Naive thymus-derived CD4-positive, alpha-beta T cell (primary cell): Measurements from ENCODE around the gene POLR3K. TPM values are rescaled to one million over a fixed set of nuclear protein-coding genes. Genes with fewer than 3 reads are reported as not detected.

ENCODE experiments used
- ATAC-seq: fragments of 150-1000 bp; cut with Tn5 transposase; 2 replicates; pipeline ENCODE4 v1.10.0; 2021; ENCODE audit warnings: mild to moderate bottlenecking, moderate library complexity
- CTCF ChIA-PET: fragments of 350-600 bp; sonication (Branson Sonifier 250); formaldehyde crosslinking; loops from one replicate; lab custom pipeline; 2021; ENCODE audit warnings: antibody characterized with exemption; lab: Charles Lee
- POLR2A ChIA-PET: fragments of 350-600 bp; sonication (Branson Sonifier 250); formaldehyde crosslinking; loops from one replicate; lab custom pipeline; 2021; ENCODE audit warnings: antibody characterized with exemption, inconsistent platforms; lab: Charles Lee
- DNase-seq, 9 donors: peaks; one replicate each; pipeline versions ENCODE4 v3.0.0 to v3.0.0-alpha.2; 2020 to 2022; ENCODE audit warnings: mixed read lengths in 1 of 9
- H3K27ac ChIP-seq: one replicate; pipeline ENCODE4 v1.7.0; 2013; ENCODE audit warnings: mild to moderate bottlenecking, low read depth, low read length, moderate library complexity
- H3K27me3 ChIP-seq, 2 donors: one replicate each; pipeline ENCODE4 v1.7.0; 2013; ENCODE audit warnings: low read length in 2 of 2, mild to moderate bottlenecking in 2 of 2, moderate library complexity in 2 of 2; ENCODE audit not compliant: control insufficient read depth in 2 of 2, insufficient read depth in 2 of 2
- H3K36me3 ChIP-seq, 3 experiments: 1 replicate in 2 of 3; 2 replicates in 1 of 3; pipeline ENCODE4 v1.7.0; 2013; ENCODE audit warnings: low read length in 3 of 3, mild to moderate bottlenecking in 3 of 3, moderate library complexity in 1 of 3; ENCODE audit not compliant: insufficient read depth in 3 of 3, control insufficient read depth in 2 of 3
- H3K4me1 ChIP-seq, 2 donors: one replicate each; pipeline ENCODE4 v1.7.0; 2013; ENCODE audit warnings: low read length in 2 of 2, mild to moderate bottlenecking in 2 of 2, moderate library complexity in 1 of 2; ENCODE audit not compliant: control insufficient read depth in 2 of 2, insufficient read depth in 2 of 2
- H3K4me3 ChIP-seq: 2 replicates; pipeline ENCODE4 v1.7.0; 2013; ENCODE audit warnings: mild to moderate bottlenecking, low read length
- H3K9me3 ChIP-seq, 3 experiments: 1 replicate in 2 of 3; 2 replicates in 1 of 3; pipeline ENCODE4 v1.7.0; 2013; ENCODE audit warnings: low read length in 3 of 3; ENCODE audit not compliant: control insufficient read depth in 2 of 3
- H3K27ac Mint-ChIP-seq, 9 donors: one replicate each; pipeline ENCODE4 v1.8.0; 2020 to 2022; ENCODE audit warnings: mixed read lengths in 9 of 9, mild to moderate bottlenecking in 8 of 9, moderate library complexity in 5 of 9, inconsistent platforms in 2 of 9
- H3K27me3 Mint-ChIP-seq, 5 donors: one replicate each; pipeline ENCODE4 v1.8.0; 2021 to 2022; ENCODE audit warnings: mixed read lengths in 5 of 5, mild to moderate bottlenecking in 1 of 5
- H3K36me3 Mint-ChIP-seq, 5 donors: one replicate each; pipeline ENCODE4 v1.8.0; 2020 to 2022; ENCODE audit warnings: mixed read lengths in 5 of 5, mild to moderate bottlenecking in 3 of 5, inconsistent platforms in 1 of 5
- H3K4me1 Mint-ChIP-seq, 7 donors: one replicate each; pipeline ENCODE4 v1.8.0; 2020 to 2022; ENCODE audit warnings: mixed read lengths in 7 of 7, mild to moderate bottlenecking in 3 of 7, inconsistent platforms in 1 of 7
- H3K4me3 Mint-ChIP-seq, 10 donors: one replicate each; pipeline ENCODE4 v1.8.0; 2020 to 2022; ENCODE audit warnings: mild to moderate bottlenecking in 10 of 10, mixed read lengths in 10 of 10, moderate library complexity in 6 of 10, inconsistent platforms in 2 of 10
- H3K9me3 Mint-ChIP-seq, 11 donors: one replicate each; pipeline ENCODE4 v1.8.0; 2020 to 2022; ENCODE audit warnings: mixed read lengths in 11 of 11, mild to moderate bottlenecking in 4 of 11, inconsistent platforms in 1 of 11, moderate library complexity in 1 of 11
- intact Hi-C, 2 donors: fragments of 100-400 bp; cut with micrococcal nuclease; formaldehyde crosslinking; loops; one replicate each; pipeline ENCODE4 v1.15.1; 2023
- polyA plus RNA-seq, 2 donors: library from polyadenylated mRNA; unstranded; fragments of 300-500 nt; fragmentation: Illumina TruSeq; gene quantifications; one replicate each; pipeline ENCODE4 v1.2.3, GENCODE V29; 2021
- total RNA-seq, 6 experiments: library from RNA in 5 of 6; stranded (reverse) in 5 of 6; gene quantifications; 1 replicate in 5 of 6; 2 replicates in 1 of 6; pipeline ENCODE4 v1.2.3 and lab custom pipeline; 2021 to 2026

POLR3K gene
- total and polyA plus RNA-seq, 7 experiments from 2014 or later, result 8.5 to 45.4 (median 19.0) TPM

DNA sequence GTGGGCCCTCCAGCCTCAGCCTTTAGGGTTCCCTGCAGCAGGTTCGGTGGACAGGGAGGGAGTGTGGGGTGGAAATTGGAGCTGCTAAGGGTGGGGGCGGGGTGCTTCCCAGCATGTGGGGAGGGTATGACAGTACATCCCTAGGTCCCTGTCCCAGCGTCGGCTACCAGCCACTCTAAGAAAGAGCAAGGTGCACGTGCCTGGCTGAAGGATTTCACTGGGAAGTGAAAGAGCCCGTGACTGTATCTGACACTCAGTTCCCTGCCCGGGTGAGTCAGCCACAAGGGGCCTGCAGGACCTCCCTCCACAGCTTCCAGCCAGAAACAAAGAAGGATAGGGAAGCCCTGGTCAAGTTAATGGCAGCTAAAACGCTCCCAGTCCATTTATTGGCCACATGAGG is 4.3 kb upstream of the POLR3K start:
- Mint-ChIP-seq H3K4me3 (no peak overlapping the region), H3K9me3 (no peaks in the 10 kb centered on the region), H3K27ac (no peak overlapping the region), H3K36me3 (peaks cover 0 to 4% (median 0%) of the 10 kb centered on the region in 5 donors), H3K4me1 (peaks cover 5 to 22% (median 14%) of the 10 kb centered on the region in 7 donors), H3K27me3 (no peaks in the 10 kb centered on the region)
- H3K27me3 ChIP-seq, result no peaks in the 10 kb centered on the region
- ChIA-PET POLR2A (no interaction called here), CTCF (no interaction called here)
- H3K4me1 ChIP-seq, result peaks cover 0 to 4% of the 10 kb centered on the region in 2 donors
- ATAC-seq (no peak), DNase-seq (no peak)
- H3K36me3 ChIP-seq, result peaks cover 0 to 16% (median 0%) of the 10 kb centered on the region in 3 experiments
- H3K4me3 ChIP-seq, result no peak overlapping the region
- no peak overlapping the region for H3K27ac ChIP-seq
- intact Hi-C loops, result no loop called here
- H3K9me3 ChIP-seq, result no peaks in the 10 kb centered on the region

- ATAC-seq (no peak), DNase-seq (no peak)
- Mint-ChIP-seq H3K36me3 (peaks cover 0 to 5% (median 2%) of the 10 kb centered on the region in 5 donors), H3K27ac (peak overlapping the region in 1 of 9 donors; percentile 3), H3K4me1 (peaks cover 8 to 31% (median 23%) of the 10 kb centered on the region in 7 donors), H3K27me3 (no peaks in the 10 kb centered on the region), H3K9me3 (no peaks in the 10 kb centered on the region), H3K4me3 (peak overlapping the region in 5 of 10 donors; percentile 40 to 82 (median 42))
- H3K4me1 ChIP-seq, result peaks cover 2 to 11% of the 10 kb centered on the region in 2 donors
- H3K4me3 ChIP-seq, result no peak overlapping the region
- no peaks in the 10 kb centered on the region for H3K27me3 ChIP-seq
- H3K27ac ChIP-seq, result no peak overlapping the region
- H3K36me3 ChIP-seq, result peaks cover 0 to 16% (median 0%) of the 10 kb centered on the region in 3 experiments
- ChIA-PET POLR2A (no interaction called here), CTCF (interaction anchor here (1.1 to 1.5 kb wide), 2 partner anchors 9 to 40 kb away, joined by 3 read pairs; no protein-coding TSS in a partner anchor)
- no peaks in the 10 kb centered on the region for H3K9me3 ChIP-seq
- intact Hi-C loops, result no loop called here
Measured at GRCh38 chr16:56231-56927, 3.0 kb upstream of the POLR3K start.

- no peaks in the 10 kb centered on the region for H3K9me3 Mint-ChIP-seq
- H3K9me3 ChIP-seq, result no peaks in the 10 kb centered on the region
- intact Hi-C loops, result no loop called here
- H3K36me3 ChIP-seq, result peaks cover 0 to 22% (median 2%) of the 10 kb centered on the region in 3 experiments
- H3K27me3 Mint-ChIP-seq, result no peaks in the 10 kb centered on the region
- H3K4me3 ChIP-seq, result no peak overlapping the region
- peak overlapping the region in 1 of 9 donors; percentile 3 for H3K27ac Mint-ChIP-seq
- ChIA-PET POLR2A (no interaction called here), CTCF (interaction anchor here (1.5 kb wide), 1 partner anchor 41 kb away, joined by 3 read pairs; no protein-coding TSS in a partner anchor)
- no peak for DNase-seq
- no peaks in the 10 kb centered on the region for H3K27me3 ChIP-seq
- ATAC-seq, result no peak
- H3K4me3 Mint-ChIP-seq, result peak overlapping the region in 7 of 10 donors; percentile 40 to 100 (median 45)
- H3K36me3 Mint-ChIP-seq, result peaks cover 0 to 11% (median 5%) of the 10 kb centered on the region in 5 donors
- peaks cover 9 to 11% of the 10 kb centered on the region in 2 donors for H3K4me1 ChIP-seq
- no peak overlapping the region for H3K27ac ChIP-seq
- peaks cover 15 to 38% (median 31%) of the 10 kb centered on the region in 7 donors for H3K4me1 Mint-ChIP-seq
Measured at GRCh38 chr16:55571-56136, 2.2 kb upstream of the POLR3K start.

DNA sequence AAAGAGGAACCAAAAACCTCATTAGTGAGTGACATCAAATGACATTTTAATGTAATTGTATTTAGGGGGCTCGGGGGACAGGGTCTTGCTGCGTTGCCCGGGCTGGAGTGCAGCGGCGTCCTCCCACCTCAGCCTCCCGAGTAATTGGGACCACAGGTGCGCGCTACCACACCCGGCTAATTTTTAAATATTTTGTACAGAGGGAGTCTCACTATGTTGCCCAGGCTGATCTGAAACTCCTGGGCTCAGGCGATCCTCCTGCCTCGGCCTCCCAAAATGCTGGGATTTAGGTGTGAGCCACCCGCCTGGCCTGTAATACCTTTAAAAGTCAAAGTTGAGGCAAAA is 801 bp upstream of the POLR3K start:
- peak overlapping the region; percentile 73 for H3K27ac ChIP-seq

GRCh38 chr16:50769-51591 is 2.4 kb downstream of the POLR3K start:
- Mint-ChIP-seq H3K36me3 (peaks cover 0 to 24% (median 12%) of the 10 kb centered on the region in 5 donors), H3K27ac (peak overlapping the region in 6 of 9 donors; percentile 14 to 46 (median 32)), H3K4me3 (peak overlapping the region; percentile 36 to 100 (median 66)), H3K4me1 (peaks cover 23 to 48% (median 36%) of the 10 kb centered on the region in 7 donors), H3K9me3 (no peaks in the 10 kb centered on the region), H3K27me3 (no peaks in the 10 kb centered on the region)
- ChIA-PET CTCF (no interaction called here), POLR2A (interaction anchor here (1.4 kb wide), 1 partner anchor 9 kb away, joined by 3 read pairs; no protein-coding TSS in a partner anchor)
- intact Hi-C loops, result no loop called here
- H3K36me3 ChIP-seq, result peaks cover 0 to 29% (median 5%) of the 10 kb centered on the region in 3 experiments
- H3K4me1 ChIP-seq, result peaks cover 9 to 11% of the 10 kb centered on the region in 2 donors
- no peaks in the 10 kb centered on the region for H3K9me3 ChIP-seq
- no peak for ATAC-seq
- no peak for DNase-seq
- H3K27me3 ChIP-seq, result no peaks in the 10 kb centered on the region
- H3K27ac ChIP-seq, result no peak overlapping the region
- no peak overlapping the region for H3K4me3 ChIP-seq

More for the DNA sequence above, 801 bp upstream of the POLR3K start:
- H3K4me3 ChIP-seq, result peak overlapping the region; percentile 96
- peak overlapping the region in 7 of 9 donors; percentile 43 to 93 (median 66) for H3K27ac Mint-ChIP-seq
- H3K4me1 ChIP-seq, result peaks cover 9 to 11% of the 10 kb centered on the region in 2 donors
- ChIA-PET POLR2A (interaction anchor here (0.6 to 1.1 kb wide), 2 partner anchors 43 to 830 kb away, joined by 3 read pairs; no protein-coding TSS in a partner anchor), CTCF (interaction anchor here (0.6 kb wide), 1 partner anchor 46 kb away, joined by 3 read pairs; no protein-coding TSS in a partner anchor)
- peak overlapping the region; percentile 89 to 100 (median 98) for H3K4me3 Mint-ChIP-seq
- ATAC-seq, result no peak
- H3K4me1 Mint-ChIP-seq, result peaks cover 20 to 45% (median 36%) of the 10 kb centered on the region in 7 donors
- intact Hi-C loops, result no loop called here
- no peaks in the 10 kb centered on the region for H3K9me3 Mint-ChIP-seq
- H3K36me3 ChIP-seq, result peaks cover 0 to 28% (median 5%) of the 10 kb centered on the region in 3 experiments
- no peaks in the 10 kb centered on the region for H3K27me3 ChIP-seq
- DNase-seq, result no peak
- no peaks in the 10 kb centered on the region for H3K27me3 Mint-ChIP-seq
- H3K9me3 ChIP-seq, result no peaks in the 10 kb centered on the region
- peaks cover 4 to 13% (median 6%) of the 10 kb centered on the region in 5 donors for H3K36me3 Mint-ChIP-seq

DNA sequence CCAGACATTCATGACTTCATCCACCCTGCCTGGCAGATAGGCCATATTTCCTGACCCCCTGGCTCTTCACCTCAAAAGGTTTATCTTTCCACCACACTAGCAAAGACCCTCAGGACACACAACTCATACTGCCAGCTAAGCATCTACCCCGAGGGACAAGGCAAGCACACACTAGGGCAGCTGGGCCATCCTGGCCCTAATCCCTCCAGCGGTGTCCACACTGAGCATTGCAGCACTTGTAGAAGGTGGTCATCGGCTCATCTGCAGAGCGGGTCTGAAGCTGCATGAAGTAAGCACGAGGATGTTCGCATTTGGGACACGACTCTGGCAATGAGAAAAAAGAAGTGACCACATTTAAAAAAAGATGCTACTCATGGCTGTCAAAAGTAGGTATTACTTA is 6.2 kb downstream of the POLR3K start:
- Histone ChIP-seq H3K27me3 (no peaks in the 10 kb centered on the region), H3K4me3 (no peak overlapping the region), H3K9me3 (no peaks in the 10 kb centered on the region), H3K4me1 (peaks cover 5 to 14% of the 10 kb centered on the region in 2 donors), H3K27ac (no peak overlapping the region), H3K36me3 (peaks cover 0 to 53% (median 5%) of the 10 kb centered on the region in 3 experiments)
- ChIA-PET CTCF (interaction anchor here (0.9 kb wide), 1 partner anchor 18 kb away, joined by 3 read pairs; no protein-coding TSS in a partner anchor), POLR2A (no interaction called here)
- Mint-ChIP-seq H3K27me3 (no peaks in the 10 kb centered on the region), H3K27ac (peak overlapping the region in 1 of 9 donors; percentile 36), H3K9me3 (no peaks in the 10 kb centered on the region), H3K4me3 (no peak overlapping the region), H3K4me1 (peaks cover 22 to 42% (median 36%) of the 10 kb centered on the region in 7 donors), H3K36me3 (peaks cover 0 to 57% (median 25%) of the 10 kb centered on the region in 5 donors)
- no peak for ATAC-seq
- intact Hi-C loops, result no loop called here
- no peak for DNase-seq
